K562 (cell line): ENCODE measurements around the gene BBLN. TPM values are rescaled to one million over a fixed set of nuclear protein-coding genes. Genes with fewer than 3 reads are reported as not detected.

Experiments
- BRF1 ChIP-seq: IDR thresholded peaks from 3 replicates; pipeline ENCODE4 v1.6.1; 2011; ENCODE audit warnings: borderline replicate concordance, mild to moderate bottlenecking; ENCODE audit not compliant: insufficient read length; ENCODE audit errors: extremely low read depth
- DNMT1 ChIP-seq: fragments of 450-650 bp; IDR thresholded peaks from 2 replicates; pipeline ENCODE4 v1.6.1; 2016; ENCODE audit warnings: antibody characterized with exemption, mild to moderate bottlenecking
- EGR1 ChIP-seq: fragments of 450-650 bp; conservative IDR thresholded peaks from 2 replicates; pipeline ENCODE4 v1.6.1; 2017; ENCODE audit warnings: mild to moderate bottlenecking
- EHMT2 ChIP-seq: fragments of 450-650 bp; IDR thresholded peaks from 2 replicates; pipeline ENCODE4 v1.6.1; 2018; ENCODE audit warnings: antibody characterized with exemption
- EP400 ChIP-seq: fragments of 450-650 bp; IDR thresholded peaks from 2 replicates; pipeline ENCODE4 v1.6.1; 2017; ENCODE audit warnings: antibody characterized with exemption, mild to moderate bottlenecking, moderate library complexity
- ESRRB ChIP-seq: fragments of 250-450 bp; sonication (Bioruptor Pico); IDR thresholded peaks from 2 replicates; pipeline ENCODE4 v1.5.0; 2020; ENCODE audit warnings: mild to moderate bottlenecking, moderate library complexity, borderline replicate concordance
- MYBL2 ChIP-seq, 2 experiments: fragments of 450-650 bp in 1 of 2; sonication (generic) in 1 of 2; formaldehyde crosslinking in 1 of 2; IDR thresholded peaks; 2 replicates each; pipeline versions ENCODE4 v1.6.1 to v1.8.1; 2017 to 2022; ENCODE audit warnings: borderline replicate concordance in 1 of 2, inconsistent platforms in 1 of 2, low read depth in 1 of 2, mild to moderate bottlenecking in 1 of 2, missing genetic modification reagents in 1 of 2, moderate library complexity in 1 of 2
- NCOA6 ChIP-seq: fragments of 450-650 bp; IDR thresholded peaks from 2 replicates; pipeline ENCODE4 v1.6.1; 2017; ENCODE audit warnings: mild to moderate bottlenecking
- NR1H2 ChIP-seq: sonication (generic); formaldehyde crosslinking; IDR thresholded peaks from 2 replicates; pipeline ENCODE4 v1.4.0; 2020; ENCODE audit warnings: mild to moderate bottlenecking, missing genetic modification reagents
- RREB1 ChIP-seq: fragments of 250-450 bp; sonication (Bioruptor Pico); IDR thresholded peaks from 2 replicates; pipeline ENCODE4 v1.4.0; 2020
- SAFB ChIP-seq: fragments of 200-400 bp; formaldehyde crosslinking; IDR thresholded peaks from 2 replicates; pipeline ENCODE4 v1.6.1; 2017; ENCODE audit warnings: low read depth, low read length, borderline replicate concordance
- SAFB2 ChIP-seq: fragments of 200-400 bp; formaldehyde crosslinking; IDR thresholded peaks from 2 replicates; pipeline ENCODE4 v1.6.1; 2018; ENCODE audit warnings: borderline replicate concordance, low read length, low read depth, moderate library complexity; ENCODE audit not compliant: severe bottlenecking
- SMAD2 ChIP-seq: fragments of 150-350 bp; IDR thresholded peaks from 2 replicates; pipeline ENCODE4 v1.6.1; 2014; ENCODE audit warnings: low read depth, mild to moderate bottlenecking, low read length
- TBL1XR1 ChIP-seq, 2 experiments: IDR thresholded peaks; 2 replicates each; pipeline ENCODE4 v1.6.1; 2012; ENCODE audit warnings: improper control_type of control experiment in 2 of 2, low read length in 2 of 2, mild to moderate bottlenecking in 1 of 2
- TFAM ChIP-seq: fragments of 250-450 bp; sonication (Bioruptor Pico); conservative IDR thresholded peaks from 2 replicates; pipeline ENCODE4 v1.5.0; 2021; ENCODE audit warnings: mild to moderate bottlenecking, moderate library complexity
- ZBED1 ChIP-seq: IDR thresholded peaks from 2 replicates; pipeline ENCODE4 v1.6.1; 2014
- ZBTB17 ChIP-seq: fragments of 450-650 bp; formaldehyde crosslinking; IDR thresholded peaks from 2 replicates; pipeline ENCODE4 v1.4.0; 2020; ENCODE audit warnings: mild to moderate bottlenecking
- ZNF197 ChIP-seq: fragments of 200-800 bp; sonication (Bioruptor generic); IDR thresholded peaks from 2 replicates; pipeline ENCODE4 v1.6.1; 2016; ENCODE audit warnings: low read depth, missing genetic modification characterization, missing compliant biosample characterization
- ZZZ3 ChIP-seq: fragments of 450-650 bp; IDR thresholded peaks from 2 replicates; pipeline ENCODE4 v1.6.1; 2016; ENCODE audit warnings: antibody characterized with exemption, mild to moderate bottlenecking, moderate library complexity
- polyA plus RNA-seq, 8 experiments: library from polyadenylated mRNA; depleted of rRNA in 4 of 8; stranded (reverse) in 5 of 8; unstranded in 3 of 8; fragments of >200 nt; fragmentation: Nextera tagmentation in 2 of 8; fragmentation: Illumina TruSeq in 1 of 8; extraction: Ambion mirVana in 2 of 8; extraction: Trizol in 1 of 8; gene quantifications; 2 replicates each; pipeline versions ENCODE4 v1.2.1 to v1.2.3, GENCODE V29; 2011 to 2014; ENCODE audit warnings: inconsistent platforms in 1 of 8, missing spikeins in 1 of 8
- total RNA-seq, 7 experiments: library from RNA; depleted of rRNA in 6 of 7; stranded (reverse); fragments of >200 nt in 6 of 7; fragmentation: Illumina TruSeq in 2 of 7; extraction: Trizol in 2 of 7; gene quantifications; 2 replicates each; pipeline versions ENCODE4 v1.2.1 to v1.2.3, GENCODE V29; 2011 to 2021; ENCODE audit warnings: low replicate concordance in 1 of 7
- TF ChIP-seq, protein P1 (sequence below): sonication (generic); formaldehyde crosslinking; IDR thresholded peaks from 2 replicates; pipeline ENCODE4 v1.8.0; 2023; ENCODE audit warnings: mild to moderate bottlenecking, missing genetic modification reagents

Gene BBLN
- total and polyA plus RNA-seq, 9 of the 15 experiments (the other 6 are each of a cell fraction or from before 2014, with no cell fraction given): 4.2 to 331 (median 87.1) TPM

GRCh38 chr9:128192601-128193371 lies 32.7 kb downstream of the BBLN start (continued):
- TF ChIP-seq RREB1 (CRISPR knock-in tag) (peak; percentile 91; the same call in 1 of the 2 replicates), EGR1 (no peak), NR1H2 (CRISPR knock-in tag) (no peak), SMAD2 (no peak), ZZZ3 (no peak), ESRRB (CRISPR knock-in tag) (no peak), MYBL2 (IDR thresholded peaks at IDR 0.05; ENCODE audit: low read depth) (no peak), MYBL2 (CRISPR knock-in tag; IDR thresholded peaks at IDR 0.05; ENCODE audit: borderline replicate concordance) (no peak), ZNF197 (CRISPR knock-in tag) (no peak), ZBED1 (no peak), SAFB2 (no peak), BRF1 (no peak), TFAM (CRISPR knock-in tag) (no peak), TBL1XR1 (IDR thresholded peaks at IDR 0.05; ENCODE audit: low read length in 2 of 2) (peak; percentile 18 to 25; a peak in 1 of 4 replicates), DNMT1 (no peak), EHMT2 (no peak), SAFB (no peak), NCOA6 (no peak), ZBTB17 (CRISPR knock-in tag) (peak; percentile 79; the same call in 1 of the 2 replicates), EP400 (no peak)
- TF ChIP-seq, protein P1, sequence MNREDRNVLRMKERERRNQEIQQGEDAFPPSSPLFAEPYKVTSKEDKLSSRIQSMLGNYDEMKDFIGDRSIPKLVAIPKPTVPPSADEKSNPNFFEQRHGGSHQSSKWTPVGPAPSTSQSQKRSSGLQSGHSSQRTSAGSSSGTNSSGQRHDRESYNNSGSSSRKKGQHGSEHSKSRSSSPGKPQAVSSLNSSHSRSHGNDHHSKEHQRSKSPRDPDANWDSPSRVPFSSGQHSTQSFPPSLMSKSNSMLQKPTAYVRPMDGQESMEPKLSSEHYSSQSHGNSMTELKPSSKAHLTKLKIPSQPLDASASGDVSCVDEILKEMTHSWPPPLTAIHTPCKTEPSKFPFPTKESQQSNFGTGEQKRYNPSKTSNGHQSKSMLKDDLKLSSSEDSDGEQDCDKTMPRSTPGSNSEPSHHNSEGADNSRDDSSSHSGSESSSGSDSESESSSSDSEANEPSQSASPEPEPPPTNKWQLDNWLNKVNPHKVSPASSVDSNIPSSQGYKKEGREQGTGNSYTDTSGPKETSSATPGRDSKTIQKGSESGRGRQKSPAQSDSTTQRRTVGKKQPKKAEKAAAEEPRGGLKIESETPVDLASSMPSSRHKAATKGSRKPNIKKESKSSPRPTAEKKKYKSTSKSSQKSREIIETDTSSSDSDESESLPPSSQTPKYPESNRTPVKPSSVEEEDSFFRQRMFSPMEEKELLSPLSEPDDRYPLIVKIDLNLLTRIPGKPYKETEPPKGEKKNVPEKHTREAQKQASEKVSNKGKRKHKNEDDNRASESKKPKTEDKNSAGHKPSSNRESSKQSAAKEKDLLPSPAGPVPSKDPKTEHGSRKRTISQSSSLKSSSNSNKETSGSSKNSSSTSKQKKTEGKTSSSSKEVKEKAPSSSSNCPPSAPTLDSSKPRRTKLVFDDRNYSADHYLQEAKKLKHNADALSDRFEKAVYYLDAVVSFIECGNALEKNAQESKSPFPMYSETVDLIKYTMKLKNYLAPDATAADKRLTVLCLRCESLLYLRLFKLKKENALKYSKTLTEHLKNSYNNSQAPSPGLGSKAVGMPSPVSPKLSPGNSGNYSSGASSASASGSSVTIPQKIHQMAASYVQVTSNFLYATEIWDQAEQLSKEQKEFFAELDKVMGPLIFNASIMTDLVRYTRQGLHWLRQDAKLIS (CRISPR knock-in tag): no peak
